Activated T-helper 1 cell treated with anti-CD3 and anti-CD28 coated beads, Interleukin-12 subunit alpha, Interleukin-12 subunit beta, Interleukin-2, Interleukin-4 antibody, amounts not matched to agents 30 ng/mL and 10 ng/mL and 1 ng/mL, durations not matched to agents 14 hours and 24 hours and 36 hours (primary cell): ENCODE data around the gene KICS2. TPM values are rescaled to one million over a fixed set of nuclear protein-coding genes. Genes with fewer than 3 reads are reported as not detected.

Experiments used
- DNase-seq: peaks from one replicate; pipeline ENCODE4 v3.0.0; 2021; ENCODE audit warnings: low spot score
- H3K27ac Mint-ChIP-seq: one replicate; pipeline ENCODE4 v1.8.0; 2021; ENCODE audit warnings: mild to moderate bottlenecking, mixed read lengths
- H3K27me3 Mint-ChIP-seq: one replicate; pipeline ENCODE4 v1.8.0; 2022; ENCODE audit warnings: mild to moderate bottlenecking, moderate library complexity, mixed read lengths; ENCODE audit not compliant: insufficient read depth
- H3K36me3 Mint-ChIP-seq: one replicate; pipeline ENCODE4 v1.8.0; 2021; ENCODE audit warnings: low read depth, mixed read lengths
- H3K4me1 Mint-ChIP-seq: one replicate; pipeline ENCODE4 v1.8.0; 2021; ENCODE audit warnings: low read depth, mixed read lengths
- H3K4me3 Mint-ChIP-seq: one replicate; pipeline ENCODE4 v1.8.0; 2021; ENCODE audit warnings: mild to moderate bottlenecking, moderate library complexity, mixed read lengths
- H3K9me3 Mint-ChIP-seq: one replicate; pipeline ENCODE4 v1.8.0; 2021; ENCODE audit warnings: mixed read lengths
- intact Hi-C: fragments of 100-400 bp; cut with micrococcal nuclease; formaldehyde crosslinking; loops from one replicate; pipeline ENCODE4 v1.15.1; 2024
- total RNA-seq: library from RNA; stranded (reverse); gene quantifications from 2 replicates; pipeline ENCODE4 v1.2.3, GENCODE V29; 2022

Gene KICS2
- 12.7 and 14.9 TPM in 2 replicates for total RNA-seq

GRCh38 chr12:64222009-64222765 lies at the start of gene KICS2:
KICS2 (minus strand) TSS chr12:64222296; CDS start chr12:64222237, 59 bp downstream.
- Mint-ChIP-seq H3K27me3 (peaks cover 14% of the 10 kb centered on the region), H3K9me3 (no peaks in the 10 kb centered on the region), H3K4me3 (peak within 1 kb of the TSS; percentile 100), H3K4me1 (peaks cover 33% of the 10 kb centered on the region), H3K36me3 (peaks cover 2% of the 10 kb centered on the region), H3K27ac (peak within 1 kb of the TSS; percentile 100)
- intact Hi-C loops = loop anchor here (1.0 to 10.0 kb wide), 7 partner anchors 182 to 953 kb away; partner anchors contain the start of genes GNS, SRGAP1, TBK1 and XPOT
- peak; percentile 88 for DNase-seq

- H3K36me3 Mint-ChIP-seq = no peaks in the 10 kb centered on the region
- H3K9me3 Mint-ChIP-seq = no peaks in the 10 kb centered on the region
- no peak overlapping the region for H3K27ac Mint-ChIP-seq
- no peak overlapping the region for H3K4me3 Mint-ChIP-seq
- DNase-seq = no peak
- H3K4me1 Mint-ChIP-seq = peaks cover 6% of the 10 kb centered on the region
- intact Hi-C loops = no loop called here
- peaks cover 4% of the 10 kb centered on the region for H3K27me3 Mint-ChIP-seq
Measured at GRCh38 chr12:64270411-64270810, 48.3 kb upstream of the KICS2 start.

- H3K4me3 Mint-ChIP-seq = no peak overlapping the region
- peaks cover 6% of the 10 kb centered on the region for H3K4me1 Mint-ChIP-seq
- no peak for DNase-seq
- H3K27me3 Mint-ChIP-seq = peaks cover 2% of the 10 kb centered on the region
- H3K27ac Mint-ChIP-seq = no peak overlapping the region
- no peaks in the 10 kb centered on the region for H3K36me3 Mint-ChIP-seq
- no peaks in the 10 kb centered on the region for H3K9me3 Mint-ChIP-seq
- intact Hi-C loops = no loop called here
Measured at GRCh38 chr12:64269161-64269560, 47.1 kb upstream of the KICS2 start.

GRCh38 chr12:64268409-64268808 lies 46.3 kb upstream of the KICS2 start:
- H3K4me1 Mint-ChIP-seq = peaks cover 6% of the 10 kb centered on the region
- DNase-seq = no peak
- H3K9me3 Mint-ChIP-seq = no peaks in the 10 kb centered on the region
- no peak overlapping the region for H3K27ac Mint-ChIP-seq
- peaks cover 2% of the 10 kb centered on the region for H3K27me3 Mint-ChIP-seq
- H3K36me3 Mint-ChIP-seq = no peaks in the 10 kb centered on the region
- H3K4me3 Mint-ChIP-seq = no peak overlapping the region
- intact Hi-C loops = no loop called here

GRCh38 chr12:64265839-64266238 lies 43.7 kb upstream of the KICS2 start:
- H3K4me3 Mint-ChIP-seq = no peak overlapping the region
- H3K27ac Mint-ChIP-seq = no peak overlapping the region
- no peak for DNase-seq
- H3K4me1 Mint-ChIP-seq = peaks cover 6% of the 10 kb centered on the region
- no peaks in the 10 kb centered on the region for H3K36me3 Mint-ChIP-seq
- intact Hi-C loops = no loop called here
- H3K9me3 Mint-ChIP-seq = no peaks in the 10 kb centered on the region
- H3K27me3 Mint-ChIP-seq = peaks cover 2% of the 10 kb centered on the region

GRCh38 chr12:64261813-64262212 lies 39.7 kb upstream of the KICS2 start:
- Mint-ChIP-seq H3K4me1 (peaks cover 6% of the 10 kb centered on the region), H3K9me3 (no peaks in the 10 kb centered on the region), H3K27ac (no peak overlapping the region), H3K36me3 (no peaks in the 10 kb centered on the region), H3K27me3 (no peaks in the 10 kb centered on the region), H3K4me3 (no peak overlapping the region)
- no peak for DNase-seq
- intact Hi-C loops = no loop called here

- Mint-ChIP-seq H3K9me3 (no peaks in the 10 kb centered on the region), H3K27me3 (peaks cover 3% of the 10 kb centered on the region), H3K4me3 (no peak overlapping the region), H3K36me3 (no peaks in the 10 kb centered on the region), H3K4me1 (no peaks in the 10 kb centered on the region), H3K27ac (no peak overlapping the region)
- intact Hi-C loops = no loop called here
- no peak for DNase-seq
Measured at GRCh38 chr12:64258576-64258975, 36.5 kb upstream of the KICS2 start.

- Mint-ChIP-seq H3K36me3 (no peaks in the 10 kb centered on the region), H3K9me3 (no peaks in the 10 kb centered on the region), H3K27ac (no peak overlapping the region), H3K27me3 (peaks cover 5% of the 10 kb centered on the region), H3K4me3 (no peak overlapping the region), H3K4me1 (no peaks in the 10 kb centered on the region)
- intact Hi-C loops = loop anchor here (1.0 to 2.0 kb wide), 4 partner anchors 412 to 1153 kb away; partner anchors contain the start of gene SRGAP1
- no peak for DNase-seq
Measured at GRCh38 chr12:64256166-64256800, 34.2 kb upstream of the KICS2 start.

- no peak for DNase-seq
- Mint-ChIP-seq H3K27me3 (peaks cover 5% of the 10 kb centered on the region), H3K4me3 (no peak overlapping the region), H3K9me3 (no peaks in the 10 kb centered on the region), H3K4me1 (no peaks in the 10 kb centered on the region), H3K27ac (no peak overlapping the region), H3K36me3 (no peaks in the 10 kb centered on the region)
- intact Hi-C loops = no loop called here
Measured at GRCh38 chr12:64255249-64255648, 33.2 kb upstream of the KICS2 start.

- Mint-ChIP-seq H3K27me3 (peaks cover 9% of the 10 kb centered on the region), H3K36me3 (no peaks in the 10 kb centered on the region), H3K4me3 (no peak overlapping the region), H3K4me1 (no peaks in the 10 kb centered on the region), H3K9me3 (no peaks in the 10 kb centered on the region), H3K27ac (no peak overlapping the region)
- intact Hi-C loops = no loop called here
- DNase-seq = no peak
Measured at GRCh38 chr12:64253356-64253755, 31.3 kb upstream of the KICS2 start.

GRCh38 chr12:64252681-64253080 lies 30.6 kb upstream of the KICS2 start:
- intact Hi-C loops = no loop called here
- no peaks in the 10 kb centered on the region for H3K36me3 Mint-ChIP-seq
- H3K4me3 Mint-ChIP-seq = no peak overlapping the region
- peaks cover 9% of the 10 kb centered on the region for H3K27me3 Mint-ChIP-seq
- DNase-seq = no peak
- H3K9me3 Mint-ChIP-seq = no peaks in the 10 kb centered on the region
- H3K4me1 Mint-ChIP-seq = no peaks in the 10 kb centered on the region
- H3K27ac Mint-ChIP-seq = no peak overlapping the region

GRCh38 chr12:64243809-64244208 lies 21.7 kb upstream of the KICS2 start:
- no peak for DNase-seq
- Mint-ChIP-seq H3K4me3 (no peak overlapping the region), H3K27me3 (peaks cover 9% of the 10 kb centered on the region), H3K9me3 (no peaks in the 10 kb centered on the region), H3K4me1 (no peaks in the 10 kb centered on the region), H3K36me3 (no peaks in the 10 kb centered on the region), H3K27ac (no peak overlapping the region)
- intact Hi-C loops = no loop called here

GRCh38 chr12:64240781-64241180 lies 18.7 kb upstream of the KICS2 start:
- intact Hi-C loops = no loop called here
- Mint-ChIP-seq H3K36me3 (no peaks in the 10 kb centered on the region), H3K4me1 (no peaks in the 10 kb centered on the region), H3K27ac (no peak overlapping the region), H3K4me3 (no peak overlapping the region), H3K9me3 (no peaks in the 10 kb centered on the region), H3K27me3 (peaks cover 5% of the 10 kb centered on the region)
- no peak for DNase-seq
